GM19238 (cell line): ENCODE measurements around the gene RAD51AP2.
"Not testable (repeated sequence)": the region's sequence is repeated elsewhere in the genome, so short reads cannot be mapped to it uniquely, and the experiment has no call there.

Source experiments
- DNase-seq: peaks from one replicate; pipeline ENCODE4 v3.0.0; 2011; ENCODE audit warnings: low spot score; ENCODE audit not compliant: insufficient read length

The RAD51AP2 gene

DNA sequence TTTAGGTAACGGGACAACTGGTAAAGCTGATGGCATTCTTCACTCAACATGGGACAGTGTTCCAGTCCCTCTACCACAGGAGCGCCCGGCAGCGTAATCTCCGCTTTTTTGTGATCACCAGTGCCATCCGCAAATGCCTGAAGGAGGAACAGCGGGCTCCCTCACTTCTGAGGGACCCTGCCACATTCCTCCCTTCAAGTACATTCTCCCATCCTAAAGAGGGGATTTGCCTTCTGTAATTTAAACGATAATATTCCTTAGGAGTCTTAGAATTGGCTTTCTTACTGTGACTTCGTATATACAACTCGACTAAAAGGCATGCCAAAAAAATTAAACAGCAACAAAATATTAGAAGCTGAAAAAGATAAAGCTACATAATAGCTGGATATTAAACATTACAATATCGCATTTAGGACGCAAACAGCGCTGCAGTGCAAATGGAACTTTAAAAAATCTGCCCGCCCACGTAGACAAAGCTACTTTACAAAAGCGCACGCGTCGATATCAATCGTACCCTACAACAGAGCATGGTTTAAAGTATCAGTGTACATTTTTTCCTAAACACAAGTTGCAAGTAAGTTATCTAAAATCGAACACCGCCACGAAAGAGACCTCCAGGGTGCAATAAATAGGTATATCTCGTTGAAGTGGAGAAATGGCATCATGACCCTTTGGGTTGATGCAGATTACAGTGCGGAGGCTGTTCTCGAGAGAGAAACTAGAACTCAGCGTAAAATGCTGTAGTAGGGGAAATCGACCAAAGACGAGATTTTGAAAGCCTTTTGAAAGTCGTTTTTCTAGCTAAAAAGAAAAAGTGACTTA is 20.0 kb upstream of the RAD51AP2 start:
- no peak for DNase-seq

DNA sequence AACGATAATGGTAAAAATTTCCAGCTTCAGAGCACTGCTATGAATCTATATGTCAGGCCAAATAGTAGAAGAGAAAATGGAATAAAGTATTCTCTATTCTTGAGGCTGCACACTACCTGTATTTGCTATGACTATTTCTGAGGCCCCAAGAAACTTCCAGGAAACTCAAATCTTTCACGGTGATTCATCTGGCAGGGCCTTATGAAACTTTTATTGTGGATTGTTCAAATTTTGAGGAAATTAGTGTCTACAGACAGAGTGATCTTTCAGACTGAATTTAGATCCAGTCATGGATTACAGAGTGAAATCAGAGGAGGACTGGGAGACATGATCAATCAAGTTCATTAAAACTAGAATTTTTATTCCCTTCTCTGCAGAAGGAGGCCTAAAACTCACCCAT is 18.2 kb upstream of the RAD51AP2 start:
- DNase-seq: no peak

DNA sequence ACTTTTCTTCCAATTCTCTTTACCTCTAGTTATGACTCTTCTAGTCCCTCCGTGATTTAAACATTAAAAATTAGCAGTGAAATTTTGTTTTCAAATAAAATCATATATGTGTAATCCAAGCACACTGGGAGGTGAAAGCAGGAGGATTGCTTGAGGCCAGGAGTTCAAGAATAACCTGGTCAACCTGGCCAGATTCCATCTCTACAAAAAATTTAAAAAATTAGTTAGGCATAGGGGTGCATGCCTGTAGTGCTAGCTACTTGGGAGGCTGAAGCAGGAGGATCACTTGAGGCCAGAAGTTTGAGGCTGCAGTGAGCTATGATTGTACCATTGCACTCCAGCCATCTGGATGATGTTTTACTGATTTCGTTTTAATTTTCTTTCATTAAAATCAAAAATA is 15.3 kb upstream of the RAD51AP2 start:
- DNase-seq: no peak

DNA sequence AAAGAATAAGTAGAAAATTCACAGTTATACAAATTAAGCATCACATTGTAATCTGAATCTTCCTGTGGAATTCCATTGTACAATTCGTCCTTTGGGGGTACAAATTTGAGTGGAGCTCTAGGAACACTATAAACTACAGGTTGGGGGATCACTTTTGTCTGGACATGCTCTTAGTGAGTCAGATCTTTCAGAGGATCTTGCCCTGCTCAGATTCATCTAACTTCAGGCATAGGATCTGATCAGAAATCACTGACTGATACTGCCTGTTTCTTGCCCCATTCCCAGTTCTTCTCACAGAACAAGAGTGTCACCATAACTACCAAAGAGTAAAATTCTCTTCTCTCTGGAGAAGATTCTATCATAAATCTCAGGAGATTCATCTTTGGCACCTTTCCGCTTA is 11.5 kb upstream of the RAD51AP2 start:
- no peak for DNase-seq

DNA sequence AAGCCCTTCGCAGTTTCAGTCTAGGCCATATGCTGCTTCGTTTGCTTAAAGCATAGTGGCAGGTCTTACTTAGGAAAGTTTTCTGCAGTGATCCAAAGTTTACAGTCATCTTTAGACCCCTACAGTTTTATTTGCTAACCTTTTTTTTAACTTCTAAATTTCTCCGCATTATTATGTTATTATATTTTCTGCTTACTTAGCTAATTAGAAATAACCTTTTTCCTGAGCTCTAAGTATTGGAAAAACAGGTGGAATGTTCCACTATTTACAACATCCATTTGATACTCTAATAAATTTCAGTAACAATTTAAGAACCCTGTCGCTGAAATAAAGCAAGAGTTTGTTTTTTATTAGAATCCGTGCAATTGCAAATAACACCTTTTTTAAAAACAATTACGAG is 4.1 kb upstream of the RAD51AP2 start:
- no peak for DNase-seq

DNA sequence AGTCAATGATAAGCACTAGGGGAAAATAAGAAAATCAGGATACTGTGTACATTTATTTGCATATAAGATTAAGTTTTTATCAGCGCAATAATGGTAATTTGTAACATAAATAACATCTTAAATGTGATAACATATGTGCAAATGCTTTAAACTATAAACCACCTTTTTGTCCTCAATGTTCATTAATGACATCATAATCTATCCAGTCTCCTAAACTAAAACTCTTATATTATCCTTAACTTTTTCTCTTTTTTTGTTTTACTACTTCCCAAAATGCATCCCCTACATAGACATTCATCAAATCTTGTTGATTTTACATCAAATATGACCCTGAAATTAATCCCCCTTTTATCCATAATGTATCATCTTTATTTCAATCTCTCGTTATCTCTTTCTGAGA is 3.4 kb upstream of the RAD51AP2 start:
- DNase-seq: no peak

DNA sequence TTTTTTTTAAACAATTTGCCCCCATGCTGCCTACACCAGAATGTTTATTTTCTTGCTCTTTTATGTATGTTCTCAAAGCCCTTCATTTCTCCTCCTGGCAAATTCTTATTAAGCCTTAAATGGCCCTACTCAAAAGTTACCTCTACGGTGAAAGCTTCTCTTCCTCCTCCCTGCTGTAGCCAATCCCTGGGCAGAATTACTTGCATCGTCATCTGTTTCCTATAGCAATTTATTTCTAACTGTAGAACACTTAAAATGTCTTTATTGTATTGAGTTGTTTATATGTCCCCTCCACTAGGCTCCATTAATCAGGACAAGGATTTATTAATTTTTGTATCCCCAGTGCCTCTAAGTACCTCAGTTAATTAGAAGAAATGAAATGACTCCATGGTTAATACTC is 2.5 kb upstream of the RAD51AP2 start:
- no peak for DNase-seq

DNA sequence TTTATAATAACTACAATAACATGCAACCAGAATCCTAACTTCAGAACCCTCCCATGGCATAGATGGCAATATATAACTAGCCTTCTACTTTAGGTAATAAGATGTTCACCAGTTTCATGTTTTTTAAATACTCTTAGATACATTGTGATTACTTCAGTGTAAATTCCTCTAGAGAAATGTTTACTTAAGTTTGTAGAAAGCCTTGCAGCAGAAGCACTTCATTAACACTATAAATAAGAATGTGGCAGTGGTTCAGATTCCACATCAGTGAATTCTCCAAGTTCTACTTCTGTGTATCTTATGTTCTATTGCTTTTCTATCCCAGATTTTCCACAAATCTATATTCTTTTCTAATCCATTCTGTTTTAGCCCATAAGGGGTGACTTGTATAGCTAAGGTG is 1.2 kb upstream of the RAD51AP2 start:
- no peak for DNase-seq

DNA sequence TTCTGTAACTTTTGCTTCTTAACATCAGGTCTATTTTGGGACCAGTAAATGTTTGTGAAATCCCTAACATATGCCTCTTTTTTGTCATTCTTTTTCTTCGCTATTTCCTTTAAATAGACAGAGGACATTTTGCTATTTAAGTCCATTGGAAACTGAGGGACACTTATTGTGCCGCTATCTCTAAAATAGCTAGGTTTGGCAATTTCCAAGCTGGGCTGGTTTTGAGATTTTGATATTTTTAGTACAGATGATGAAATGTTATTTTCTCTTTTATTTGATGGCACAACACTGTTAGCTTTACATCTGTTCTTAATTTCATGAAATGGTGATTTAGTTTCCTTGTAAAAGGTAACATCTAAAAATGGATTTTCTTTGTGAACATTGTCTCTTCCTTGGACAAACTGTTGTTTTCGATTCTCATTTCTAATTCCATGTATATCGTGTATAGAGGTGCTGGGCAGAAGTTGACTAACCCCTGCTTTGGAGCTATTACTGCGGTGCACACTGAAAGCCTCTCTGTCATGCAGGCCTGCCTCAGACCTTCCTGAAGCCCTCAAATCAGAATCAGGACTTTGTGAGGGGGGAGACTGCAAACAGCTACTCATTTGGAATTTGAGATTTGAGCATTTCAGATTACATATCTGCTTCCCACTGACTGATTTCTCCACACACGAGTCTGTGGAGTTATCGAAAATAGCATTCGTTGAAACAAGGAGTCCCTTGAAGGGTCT is 594 bp downstream of the RAD51AP2 start:
- no peak for DNase-seq

DNA sequence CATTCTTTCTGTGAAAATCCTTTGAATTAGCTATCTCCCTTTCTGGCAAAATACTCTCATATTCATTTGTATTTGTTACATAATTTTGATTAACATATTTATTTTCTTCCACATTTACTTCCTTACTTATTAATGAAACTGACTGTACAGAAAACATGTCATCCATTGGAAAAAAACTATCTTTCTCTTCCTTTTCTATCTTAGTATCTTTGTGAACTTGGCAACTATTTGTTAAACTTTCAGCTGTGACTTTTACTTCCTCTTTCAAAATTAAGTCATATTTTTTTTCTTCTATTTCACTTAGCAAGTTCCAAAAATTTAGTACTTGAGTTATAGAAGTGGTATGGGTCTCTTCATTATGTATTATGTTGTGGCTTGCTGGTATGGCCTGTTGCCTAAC is 2.6 kb downstream of the RAD51AP2 start:
- DNase-seq: no peak

DNA sequence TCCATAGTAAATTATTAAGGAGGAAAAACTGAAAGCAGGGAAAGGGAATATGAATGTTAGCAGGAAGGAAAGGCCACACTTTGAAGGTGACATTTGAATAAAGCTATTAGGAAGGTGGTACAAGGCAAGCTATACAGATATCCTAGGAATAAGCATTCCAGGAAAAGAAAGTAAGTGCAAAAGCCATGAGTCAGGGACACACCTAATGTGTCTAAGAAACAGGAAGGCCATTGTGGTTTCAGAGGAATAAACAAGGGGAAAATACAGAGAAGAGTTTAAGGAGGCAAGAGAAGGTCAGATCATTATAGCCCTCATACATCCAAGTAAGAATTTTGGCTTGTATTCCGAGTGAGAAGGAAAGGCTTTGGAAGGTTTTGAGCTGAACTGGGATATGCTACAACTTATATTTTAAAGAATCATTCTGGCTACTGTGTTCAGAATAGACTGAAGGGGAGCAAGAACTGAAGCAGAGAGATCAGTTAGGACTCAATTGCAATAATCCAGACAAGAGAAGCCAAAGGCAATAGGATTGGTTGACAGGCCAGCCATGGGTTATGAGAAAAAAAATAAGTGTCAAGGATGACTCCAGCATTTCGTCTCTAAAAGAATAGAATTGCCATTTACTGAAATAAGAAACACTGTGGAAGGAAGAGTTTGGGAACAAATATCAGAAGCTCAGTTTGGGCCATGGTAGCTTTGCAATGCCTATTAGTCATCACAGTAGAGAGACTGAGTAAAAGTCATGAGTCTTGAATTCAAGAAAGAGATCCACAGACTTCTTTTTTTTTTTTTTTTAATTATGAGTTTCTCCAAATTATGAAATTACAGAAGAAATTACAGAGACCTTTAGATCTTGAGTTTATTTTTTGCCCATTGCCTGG is 11.3 kb downstream of the RAD51AP2 start:
- no peak for DNase-seq

DNA sequence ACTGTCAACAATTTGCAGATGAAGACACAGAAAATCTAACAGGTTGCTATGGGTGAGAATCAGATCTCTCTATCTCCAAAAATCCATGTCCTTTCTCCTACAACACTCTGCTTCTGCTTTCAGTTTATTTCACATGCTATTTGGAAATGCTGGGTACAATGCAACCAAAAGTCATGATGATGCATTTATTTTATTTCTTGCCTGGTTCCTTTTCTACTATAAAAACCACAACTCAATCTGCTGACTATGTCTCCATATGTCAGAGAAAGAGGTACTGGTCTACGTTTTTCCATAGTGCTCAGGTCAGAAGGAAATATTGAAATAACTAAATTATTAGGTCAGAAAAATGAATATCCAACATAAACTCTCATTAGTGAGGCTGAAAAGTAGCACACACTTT is 20.5 kb downstream of the RAD51AP2 start:
- DNase-seq: no peak

DNA sequence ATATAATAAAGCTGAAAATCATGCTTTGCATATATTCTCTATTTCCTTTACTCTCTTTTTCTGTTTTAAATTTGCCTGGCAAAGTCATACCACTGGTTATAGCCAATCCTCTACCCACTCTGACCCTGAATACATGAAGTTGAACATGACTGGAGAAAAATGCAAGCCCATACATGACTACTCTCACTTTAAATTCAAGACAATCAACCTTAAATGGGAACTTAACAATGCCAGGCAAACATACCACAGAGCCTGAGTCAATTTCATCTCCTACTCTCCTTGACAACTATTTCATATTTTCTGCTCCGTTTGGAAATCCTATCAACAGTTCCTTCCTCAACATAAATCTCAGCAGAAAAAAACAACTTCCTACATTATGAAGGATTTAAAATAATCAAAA is 22.6 kb downstream of the RAD51AP2 start:
- no peak for DNase-seq

DNA sequence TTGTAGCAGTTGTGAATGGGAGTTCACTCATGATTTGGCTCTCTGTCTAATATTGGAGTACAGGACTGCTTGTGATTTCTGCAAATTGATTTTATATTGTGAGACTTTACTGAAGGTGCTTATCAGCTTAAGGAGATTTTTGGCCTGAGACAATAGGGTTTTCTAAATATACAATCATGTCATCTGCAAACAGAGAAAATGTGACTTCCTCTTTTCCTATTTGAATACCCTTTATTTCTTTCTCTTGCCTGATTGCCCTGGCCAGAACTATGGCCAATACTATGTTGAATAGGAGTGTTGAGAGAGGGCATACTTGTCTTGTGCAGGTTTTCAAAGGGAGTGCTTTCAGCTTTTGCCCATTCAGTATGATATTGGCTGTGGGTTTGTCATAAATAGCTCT is 28.1 kb downstream of the RAD51AP2 start:
- DNase-seq: not testable (repeated sequence)

DNA sequence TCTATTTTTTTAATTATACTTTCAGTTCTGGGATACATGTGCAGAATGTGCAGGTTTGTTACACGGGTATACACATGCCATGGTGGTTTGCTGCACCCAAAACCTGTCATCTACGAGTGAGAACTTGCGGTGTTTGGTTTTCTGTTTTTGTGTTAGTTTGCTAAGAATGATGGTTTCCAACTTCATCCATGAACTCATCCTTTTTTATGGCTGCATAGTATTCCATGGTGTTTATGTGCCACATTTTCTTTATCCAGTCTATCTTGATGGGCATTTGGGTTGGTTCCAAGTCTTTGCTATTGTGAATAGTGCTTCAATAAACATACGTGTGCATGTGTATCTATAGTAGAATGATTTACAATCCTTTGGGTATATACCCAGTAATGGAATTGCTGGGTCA is 29.6 kb downstream of the RAD51AP2 start:
- not testable (repeated sequence) for DNase-seq

DNA sequence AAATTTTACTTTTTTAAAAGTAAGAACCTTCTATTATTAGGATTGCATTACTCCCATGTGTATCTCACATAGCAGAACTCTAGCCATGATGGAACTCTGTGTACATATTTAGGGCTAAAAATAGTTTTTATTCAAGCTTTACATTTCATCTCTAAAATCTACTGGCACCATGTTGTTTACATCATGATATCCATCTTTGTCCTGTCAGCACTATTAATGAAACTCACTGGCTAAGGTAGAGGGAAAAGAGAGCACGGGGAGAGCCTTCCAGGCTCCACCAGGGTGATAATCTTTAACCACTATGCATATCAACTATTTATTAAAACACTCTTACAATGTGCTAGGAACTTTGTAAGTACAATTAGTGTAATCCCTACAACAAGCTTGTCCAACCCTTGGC is 34.7 kb downstream of the RAD51AP2 start:
- no peak for DNase-seq

DNA sequence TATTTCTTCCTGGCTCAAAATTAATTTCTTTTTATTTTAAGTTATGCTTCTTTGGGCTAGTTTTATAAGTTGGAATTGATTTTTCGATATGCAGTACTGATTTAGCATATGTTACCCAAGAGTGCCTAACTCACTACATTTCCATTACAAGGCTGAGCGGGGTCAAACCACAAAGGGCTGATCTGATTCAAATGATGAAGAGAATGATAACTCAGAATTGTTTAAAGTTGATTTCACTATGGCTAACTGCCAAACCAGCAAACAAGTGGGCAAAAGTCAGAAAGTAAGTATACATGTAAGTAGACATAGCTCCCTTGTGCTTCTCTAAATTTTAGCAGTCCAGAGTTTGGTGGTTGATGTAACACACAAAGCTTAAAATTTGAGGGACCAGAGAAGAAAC is 35.6 kb downstream of the RAD51AP2 start:
- DNase-seq: no peak

DNA sequence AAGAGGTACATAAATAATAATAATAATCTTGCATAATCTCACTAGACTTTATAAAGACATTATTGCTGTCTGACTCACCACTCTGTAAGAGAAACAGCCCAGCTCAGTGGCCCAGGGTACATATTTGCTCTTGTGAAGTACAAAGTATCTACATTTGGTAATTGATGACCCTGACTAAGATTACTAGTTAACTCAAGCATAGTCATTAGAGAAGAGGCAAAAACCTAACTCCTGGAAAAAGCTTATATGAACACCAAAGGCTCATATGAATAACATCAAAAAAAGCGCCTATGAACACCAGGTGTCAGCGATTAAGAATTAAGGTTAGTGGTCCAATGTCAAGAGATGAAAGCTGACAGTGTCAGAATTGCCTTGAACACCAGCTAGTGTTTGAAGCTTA is 38.4 kb downstream of the RAD51AP2 start:
- DNase-seq: no peak

DNA sequence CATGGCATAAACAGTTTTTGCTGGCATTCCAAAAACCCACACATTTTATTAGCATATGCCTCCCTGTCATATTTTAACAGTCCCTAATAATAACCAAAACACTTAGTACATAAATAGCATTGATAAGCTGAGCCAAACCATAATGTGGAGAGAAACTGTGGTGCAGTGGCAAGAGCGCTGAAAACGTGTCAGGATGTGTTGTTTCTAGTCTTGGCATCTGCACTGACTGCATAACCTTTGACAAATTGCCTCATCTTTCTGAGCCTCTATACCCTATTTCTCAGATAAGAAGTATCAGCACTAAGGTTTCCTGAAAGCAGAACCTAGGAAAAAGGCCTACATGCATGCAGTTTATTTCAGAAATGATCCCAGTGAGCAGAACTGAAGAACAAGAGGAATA is 41.4 kb downstream of the RAD51AP2 start:
- no peak for DNase-seq

DNA sequence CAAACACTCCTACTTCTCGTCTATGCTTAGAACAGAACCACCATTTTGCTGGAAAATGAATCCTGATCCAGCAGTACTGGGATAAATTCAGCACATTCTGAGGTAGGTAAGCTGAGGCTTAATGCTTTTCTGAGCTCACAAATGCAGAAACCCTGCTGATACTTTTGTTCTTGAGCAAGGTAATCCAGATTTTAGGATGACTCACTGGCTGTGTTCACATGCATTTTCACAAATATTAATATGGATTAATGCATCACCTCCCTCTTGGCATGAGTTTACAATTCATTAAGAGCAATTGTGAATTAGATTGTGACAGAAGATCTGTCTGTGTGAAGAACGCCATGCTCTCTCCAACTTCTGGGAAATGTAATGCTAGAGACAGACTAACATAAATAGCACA is 42.2 kb downstream of the RAD51AP2 start:
- no peak for DNase-seq

DNA sequence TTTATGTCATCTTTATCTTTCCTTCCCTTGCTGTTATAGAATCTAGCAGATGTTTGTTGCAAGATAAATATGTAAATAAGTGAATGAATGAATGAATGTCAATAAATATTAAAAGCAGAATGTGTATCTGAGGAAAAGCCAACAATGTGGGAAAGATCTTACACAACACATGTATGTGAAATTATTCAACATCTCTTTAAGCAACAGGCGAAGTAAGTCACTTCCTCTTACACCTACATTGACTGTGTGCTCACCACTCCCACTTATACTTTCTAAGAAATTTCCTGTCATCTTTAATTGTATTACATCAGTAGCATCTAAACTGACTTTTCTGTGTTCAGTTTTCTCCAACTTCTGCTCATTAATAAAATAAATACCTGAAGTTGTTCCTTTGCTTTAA is 43.0 kb downstream of the RAD51AP2 start:
- DNase-seq: no peak

DNA sequence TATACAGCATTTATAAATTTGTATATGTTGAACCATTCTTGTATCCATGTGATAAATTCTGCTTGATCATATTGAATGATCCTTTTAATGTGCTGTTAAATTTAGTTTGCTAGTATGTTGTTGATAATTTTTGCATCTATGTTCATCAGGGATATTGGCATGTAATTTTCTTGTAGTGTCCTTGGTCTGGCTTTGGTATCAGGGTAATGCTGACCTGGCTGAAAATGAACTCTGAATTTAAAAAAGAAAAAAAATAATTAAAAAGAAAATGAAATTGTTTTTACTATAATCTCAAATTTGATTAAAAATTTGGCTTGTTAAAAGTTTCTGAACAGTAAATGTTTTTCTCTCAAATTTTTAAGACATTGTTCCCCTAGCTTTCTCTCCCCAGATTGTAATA is 46.3 kb downstream of the RAD51AP2 start:
- no peak for DNase-seq
